Lower leg skin (tissue), 3 donors: Measurements from ENCODE around the gene FEZ2.

Source experiments
- CTCF ChIP-seq, 3 donors: fragments of 450-650 bp; IDR thresholded peaks; one replicate each; pipeline ENCODE4 v1.5.1; 2016; ENCODE audit warnings: antibody characterized with exemption in 3 of 3, mild to moderate bottlenecking in 3 of 3, moderate library complexity in 2 of 3
- POLR2A ChIP-seq, 2 donors: fragments of 450-650 bp; IDR thresholded peaks; one replicate each; pipeline ENCODE4 v1.6.1; 2016 to 2017; ENCODE audit warnings: antibody characterized with exemption in 2 of 2, mild to moderate bottlenecking in 1 of 2, moderate library complexity in 1 of 2

GRCh38 chr2:36567711-36568408, 30.1 kb downstream of the FEZ2 start:
- no peak for TF ChIP-seq CTCF (IDR thresholded peaks at IDR 0.05)
- no peak for TF ChIP-seq POLR2A (IDR thresholded peaks at IDR 0.05)
